Measurements from ENCODE around the gene TRIM7.
"Not testable (repeated sequence)": the region's sequence is repeated elsewhere in the genome, so short reads cannot be mapped to it uniquely, and the experiment has no call there.

TRIM7 gene

DNA sequence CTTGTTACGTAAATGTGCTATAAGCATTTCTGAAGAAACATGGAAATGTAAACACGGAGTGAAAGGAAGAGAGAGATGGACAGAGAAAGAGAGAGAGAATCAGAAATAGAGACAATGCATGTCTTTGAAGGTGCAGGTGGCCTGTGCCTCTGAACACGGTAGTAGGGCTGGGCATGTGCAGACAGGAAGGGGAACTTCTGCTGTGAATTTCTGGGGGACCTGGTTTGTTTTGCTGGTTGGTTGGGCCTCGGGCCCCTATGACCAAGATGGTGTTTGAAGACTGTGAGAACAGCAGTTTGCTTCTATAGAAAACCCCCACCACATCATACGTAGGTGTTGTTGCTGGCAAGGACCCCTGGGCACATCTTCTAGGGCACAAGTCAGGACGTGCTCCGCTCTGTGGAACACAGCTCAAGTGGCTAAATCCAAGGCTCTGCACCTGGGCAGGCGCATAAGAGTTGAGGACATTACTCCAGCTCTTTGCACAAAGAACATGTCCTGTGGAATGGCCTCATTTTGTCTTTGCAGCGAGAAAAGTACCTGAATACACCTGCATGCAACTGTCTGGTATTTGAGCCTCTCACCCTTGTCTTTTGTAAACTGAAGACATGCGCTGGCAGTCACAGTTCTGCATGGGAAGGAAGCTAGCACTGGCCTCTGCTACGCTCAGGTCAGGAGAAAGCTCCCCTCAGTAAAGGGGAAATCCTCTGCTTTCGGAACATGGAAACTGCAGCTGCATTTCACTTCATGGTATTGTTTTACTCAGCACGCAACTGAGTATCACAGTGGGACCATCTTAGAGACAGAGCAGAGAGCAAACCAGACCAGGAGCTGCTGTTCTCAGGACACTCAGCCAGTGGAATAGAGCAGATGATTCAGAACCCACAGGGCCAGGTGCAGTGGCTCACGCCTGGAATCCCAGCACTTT, 54.9 kb downstream of the TRIM7 start:
- DNase-seq (ENCODE audit: low read depth): no peak

- DNase-seq (ENCODE audit: low read depth): no peak
Observed at GRCh38 chr5:181149355-181149754, 55.6 kb downstream of the TRIM7 start.

DNA sequence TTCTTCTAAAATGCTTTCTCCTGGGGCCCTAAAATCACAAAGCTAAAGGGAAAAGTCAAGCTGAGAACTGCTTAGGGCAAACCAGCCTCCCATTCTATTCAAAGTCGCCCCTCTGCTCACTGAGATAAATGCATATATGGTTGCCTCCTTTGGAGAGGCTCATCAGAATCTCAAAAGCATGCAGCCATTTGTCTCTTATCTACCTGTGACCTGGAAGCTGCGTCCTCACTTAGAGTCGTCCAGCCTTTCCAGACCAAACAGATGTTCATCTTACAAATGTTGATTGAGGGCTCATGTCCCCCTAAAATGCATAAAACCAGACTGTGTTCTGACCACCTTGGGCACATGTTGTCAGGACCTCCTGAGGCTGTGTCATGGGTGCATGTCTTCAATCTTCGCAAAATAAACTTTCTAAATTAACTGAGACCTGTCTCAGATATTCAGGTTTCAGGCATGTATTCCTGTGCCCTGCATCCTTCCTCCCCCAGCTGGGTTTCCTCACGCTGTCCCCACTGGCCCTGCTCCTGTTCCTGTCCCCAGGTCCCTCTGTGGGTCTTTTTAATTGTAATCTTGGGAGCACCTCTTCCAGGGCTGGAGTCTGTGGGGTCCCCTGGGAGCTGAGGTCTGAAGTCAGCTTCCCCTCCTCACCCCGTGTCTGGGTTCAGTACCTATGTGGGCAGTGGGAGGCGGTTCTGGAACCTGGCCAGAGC, 57.9 kb downstream of the TRIM7 start, which contains the start of gene OR2V2:
OR2V2 (plus strand) TSS at position 660 of the 710 bp plus-strand sequence. CDS start 7,357 bp downstream, outside the sequence.
- not testable (repeated sequence) for DNase-seq (ENCODE audit: low read depth)

GRCh38 chr5:181145133-181145532, 59.9 kb downstream of the TRIM7 start:
- DNase-seq (ENCODE audit: low read depth): no peak

Measured in stimulated activated CD8-positive, alpha-beta memory T cell treated with anti-CD3 and anti-CD28 coated beads, Interleukin-15, amount 100 ng/mL, for 1 hour (primary cell).